ENCODE results near the gene TTC3.

The TTC3 gene

DNA sequence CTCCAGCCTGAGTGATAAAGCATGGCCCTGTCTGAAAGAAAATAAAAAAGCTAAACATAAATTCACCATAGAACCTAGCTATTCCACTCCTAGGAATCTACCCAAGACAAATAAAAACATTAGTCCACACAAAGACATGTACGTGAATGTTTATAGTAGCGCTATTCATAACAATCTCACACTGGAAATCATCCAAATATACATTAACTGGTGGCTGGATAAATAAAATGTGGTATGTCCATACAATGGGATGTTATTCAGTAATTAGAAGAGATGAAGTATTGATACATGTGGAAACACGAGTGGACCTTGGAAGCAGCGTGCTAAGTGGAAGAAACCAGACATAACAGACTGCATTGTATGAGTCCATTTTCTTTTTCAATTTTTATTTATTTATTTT, 36.9 kb upstream of the TTC3 start:
- Histone ChIP-seq H3K4me2 (ENCODE audit: insufficient read depth, low read length) (no peak overlapping the region), H3K4me3 (ENCODE audit: low read depth in 1 of 2, low read length in 2 of 2) (no peak overlapping the region), H3K27ac (ENCODE audit: low read length) (no peak overlapping the region), H3K36me3 (ENCODE audit: insufficient read depth, low read length) (no peaks in the 10 kb centered on the region), H4K20me1 (ENCODE audit: insufficient read depth, low read length) (no peaks in the 10 kb centered on the region), H2AFZ (ENCODE audit: low read depth, low read length) (no peak overlapping the region), H3K4me1 (ENCODE audit: insufficient read depth, low read length) (no peaks in the 10 kb centered on the region), H3K79me2 (ENCODE audit: insufficient read depth, low read length) (no peaks in the 10 kb centered on the region), H3K27me3 (ENCODE audit: insufficient read depth, low read length, poor library complexity) (no peaks in the 10 kb centered on the region), H3K9me3 (ENCODE audit: insufficient read depth, low read length, severe bottlenecking) (no peaks in the 10 kb centered on the region), H3K9ac (ENCODE audit: low read depth, low read length) (no peak overlapping the region)
- DNase-seq: no peak
- ATAC-seq (ENCODE audit: insufficient read depth, low read depth): no peak
- TF ChIP-seq, protein P1, sequence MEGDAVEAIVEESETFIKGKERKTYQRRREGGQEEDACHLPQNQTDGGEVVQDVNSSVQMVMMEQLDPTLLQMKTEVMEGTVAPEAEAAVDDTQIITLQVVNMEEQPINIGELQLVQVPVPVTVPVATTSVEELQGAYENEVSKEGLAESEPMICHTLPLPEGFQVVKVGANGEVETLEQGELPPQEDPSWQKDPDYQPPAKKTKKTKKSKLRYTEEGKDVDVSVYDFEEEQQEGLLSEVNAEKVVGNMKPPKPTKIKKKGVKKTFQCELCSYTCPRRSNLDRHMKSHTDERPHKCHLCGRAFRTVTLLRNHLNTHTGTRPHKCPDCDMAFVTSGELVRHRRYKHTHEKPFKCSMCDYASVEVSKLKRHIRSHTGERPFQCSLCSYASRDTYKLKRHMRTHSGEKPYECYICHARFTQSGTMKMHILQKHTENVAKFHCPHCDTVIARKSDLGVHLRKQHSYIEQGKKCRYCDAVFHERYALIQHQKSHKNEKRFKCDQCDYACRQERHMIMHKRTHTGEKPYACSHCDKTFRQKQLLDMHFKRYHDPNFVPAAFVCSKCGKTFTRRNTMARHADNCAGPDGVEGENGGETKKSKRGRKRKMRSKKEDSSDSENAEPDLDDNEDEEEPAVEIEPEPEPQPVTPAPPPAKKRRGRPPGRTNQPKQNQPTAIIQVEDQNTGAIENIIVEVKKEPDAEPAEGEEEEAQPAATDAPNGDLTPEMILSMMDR (IDR thresholded peaks at IDR 0.05; ENCODE audit: borderline replicate concordance, extremely low read depth, low read length, poor library complexity, severe bottlenecking): no peak
- no peak for TF ChIP-seq EZH2 (IDR thresholded peaks at IDR 0.05; ENCODE audit: borderline replicate concordance, low read depth, low read length, severe bottlenecking)

DNA sequence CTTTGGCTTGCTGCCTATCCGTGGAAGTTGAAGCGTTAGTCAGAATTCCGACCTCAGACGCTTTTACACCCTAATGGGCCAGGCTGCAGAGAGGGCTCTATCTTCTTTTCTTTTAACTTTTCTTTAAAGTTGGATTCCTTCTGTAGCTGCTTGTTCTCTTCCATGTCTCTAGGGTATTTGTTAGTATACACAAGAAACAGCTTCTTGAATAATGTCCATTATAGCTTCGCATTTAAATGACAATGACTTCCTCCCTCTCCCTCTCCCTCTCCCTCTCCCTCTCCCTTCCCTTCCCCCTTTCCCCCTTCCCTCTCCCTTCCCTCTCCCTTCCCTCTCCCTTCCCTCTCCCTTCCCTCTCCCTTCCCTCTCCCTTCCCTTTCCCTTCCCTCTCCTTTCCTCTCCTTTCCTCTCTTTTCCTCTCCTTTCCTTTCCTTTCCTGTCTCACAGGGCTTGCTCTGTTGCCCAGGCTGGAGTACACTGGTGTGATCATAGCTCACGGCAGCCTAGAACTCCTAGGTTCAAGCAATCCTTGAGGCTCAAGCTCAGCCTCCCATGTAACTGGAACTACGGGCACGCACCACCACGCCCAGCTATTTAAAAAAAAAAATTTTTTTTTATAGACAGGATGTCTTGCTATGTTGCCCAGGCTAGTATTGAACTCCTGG, 33.5 kb upstream of the TTC3 start:
- TF ChIP-seq, protein P1 (IDR thresholded peaks at IDR 0.05; ENCODE audit: borderline replicate concordance, extremely low read depth, low read length, poor library complexity, severe bottlenecking): no peak
- TF ChIP-seq EZH2 (IDR thresholded peaks at IDR 0.05; ENCODE audit: borderline replicate concordance, low read depth, low read length, severe bottlenecking): no peak
- no peaks in the 10 kb centered on the region for H4K20me1 ChIP-seq (ENCODE audit: insufficient read depth, low read length)
- no peak for DNase-seq
- H3K4me1 ChIP-seq (ENCODE audit: insufficient read depth, low read length): peaks cover 5% of the 10 kb centered on the region
- H3K27me3 ChIP-seq (ENCODE audit: insufficient read depth, low read length, poor library complexity): no peaks in the 10 kb centered on the region
- H3K36me3 ChIP-seq (ENCODE audit: insufficient read depth, low read length): no peaks in the 10 kb centered on the region
- H3K9ac ChIP-seq (ENCODE audit: low read depth, low read length): no peak overlapping the region
- H3K4me3 ChIP-seq (ENCODE audit: low read depth in 1 of 2, low read length in 2 of 2): no peak overlapping the region
- no peak overlapping the region for H2AFZ ChIP-seq (ENCODE audit: low read depth, low read length)
- no peaks in the 10 kb centered on the region for H3K79me2 ChIP-seq (ENCODE audit: insufficient read depth, low read length)
- no peak for ATAC-seq (ENCODE audit: insufficient read depth, low read depth)
- H3K9me3 ChIP-seq (ENCODE audit: insufficient read depth, low read length, severe bottlenecking): no peaks in the 10 kb centered on the region
- no peak overlapping the region for H3K27ac ChIP-seq (ENCODE audit: low read length)
- H3K4me2 ChIP-seq (ENCODE audit: insufficient read depth, low read length): no peak overlapping the region

DNA sequence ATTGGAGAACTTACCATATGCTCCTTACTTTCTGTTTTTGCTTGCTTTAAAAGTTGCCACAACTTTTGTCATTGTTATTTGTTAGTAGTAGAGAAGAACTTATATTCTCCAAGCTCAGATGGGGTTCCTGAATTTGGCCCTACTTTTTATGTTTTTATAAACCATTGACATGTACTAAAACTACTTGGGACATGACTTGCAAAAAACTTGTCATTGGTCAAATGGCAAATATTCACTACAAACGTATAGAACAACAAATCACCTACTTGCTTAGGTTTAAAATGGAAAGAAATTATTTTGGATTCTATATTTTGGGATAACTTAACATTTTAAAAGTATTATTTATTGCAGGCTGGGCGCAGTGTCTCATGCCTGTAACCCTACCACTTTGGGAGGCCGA, 32.8 kb upstream of the TTC3 start:
- Histone ChIP-seq H3K9ac (ENCODE audit: low read depth, low read length) (no peak overlapping the region), H4K20me1 (ENCODE audit: insufficient read depth, low read length) (no peaks in the 10 kb centered on the region), H3K4me2 (ENCODE audit: insufficient read depth, low read length) (no peak overlapping the region), H3K36me3 (ENCODE audit: insufficient read depth, low read length) (no peaks in the 10 kb centered on the region), H3K4me3 (ENCODE audit: low read depth in 1 of 2, low read length in 2 of 2) (no peak overlapping the region), H3K27me3 (ENCODE audit: insufficient read depth, low read length, poor library complexity) (no peaks in the 10 kb centered on the region), H3K4me1 (ENCODE audit: insufficient read depth, low read length) (peaks cover 12% of the 10 kb centered on the region), H3K27ac (ENCODE audit: low read length) (no peak overlapping the region), H2AFZ (ENCODE audit: low read depth, low read length) (no peak overlapping the region), H3K79me2 (ENCODE audit: insufficient read depth, low read length) (no peaks in the 10 kb centered on the region), H3K9me3 (ENCODE audit: insufficient read depth, low read length, severe bottlenecking) (no peaks in the 10 kb centered on the region)
- TF ChIP-seq EZH2 (IDR thresholded peaks at IDR 0.05; ENCODE audit: borderline replicate concordance, low read depth, low read length, severe bottlenecking): no peak
- TF ChIP-seq, protein P1 (IDR thresholded peaks at IDR 0.05; ENCODE audit: borderline replicate concordance, extremely low read depth, low read length, poor library complexity, severe bottlenecking): no peak
- ATAC-seq (ENCODE audit: insufficient read depth, low read depth) (no peak), DNase-seq (no peak)

Measured in DND-41 (cell line).